ENCODE results near the gene NKTR. TPM values are rescaled to one million over a fixed set of nuclear protein-coding genes. Genes with fewer than 3 reads are reported as not detected.

The NKTR gene
- total and polyA plus RNA-seq, 2 of the 13 experiments (the other 11 are each of a cell fraction or from before 2014, with no cell fraction given) = 41.3 to 59.6 TPM

- no peak for TF ChIP-seq NR3C1 (CRISPR knock-in tag; IDR thresholded peaks at IDR 0.05)
- 0 out of 2 replicates have a peak, but pooled peaks have one; percentile 89 for TF ChIP-seq ZBTB46 (CRISPR knock-in tag; IDR thresholded peaks at IDR 0.05; ENCODE audit: borderline replicate concordance)
- no peak for TF ChIP-seq ZNF780A (CRISPR knock-in tag; IDR thresholded peaks at IDR 0.05)
- no peak for TF ChIP-seq HOXA9 (CRISPR knock-in tag; IDR thresholded peaks at IDR 0.05; ENCODE audit: borderline replicate concordance)
- TF ChIP-seq YY1 (IDR thresholded peaks at IDR 0.05; ENCODE audit: insufficient read depth, insufficient replicate concordance, low read depth, low read length) = no peak
- no peak for TF ChIP-seq ATF7 (IDR thresholded peaks at IDR 0.05)
- no peak for TF ChIP-seq ATF7 (CRISPR knock-in tag; IDR thresholded peaks at IDR 0.05)
- TF ChIP-seq ETV6 (CRISPR knock-in tag; conservative IDR thresholded peaks at IDR 0.05) = no peak
- no peak; the same call in 1 of the 2 replicates for TF ChIP-seq ATF1 (CRISPR knock-in tag; IDR thresholded peaks at IDR 0.05)
- TF ChIP-seq SKIL (CRISPR knock-in tag; IDR thresholded peaks at IDR 0.05; ENCODE audit: borderline replicate concordance) = no peak
- no peak for TF ChIP-seq ZNF670 (CRISPR knock-in tag; IDR thresholded peaks at IDR 0.05; ENCODE audit: borderline replicate concordance)
- peak; percentile 74; the same call in 1 of the 2 replicates for TF ChIP-seq BATF2 (CRISPR knock-in tag; IDR thresholded peaks at IDR 0.05)
- no peak for TF ChIP-seq PBX2 (CRISPR knock-in tag; IDR thresholded peaks at IDR 0.05)
- no peak for TF ChIP-seq ZMYM2 (CRISPR knock-in tag; IDR thresholded peaks at IDR 0.05)
- no peak for TF ChIP-seq CENPT (CRISPR knock-in tag; IDR thresholded peaks at IDR 0.05; ENCODE audit: low read depth)
- TF ChIP-seq SP140L (CRISPR knock-in tag; IDR thresholded peaks at IDR 0.05; ENCODE audit: borderline replicate concordance) = no peak
- TF ChIP-seq PRPF4 (IDR thresholded peaks at IDR 0.05; ENCODE audit: low read depth, low read length, poor library complexity, severe bottlenecking) = no peak
- TF ChIP-seq ZNF354B (CRISPR knock-in tag; IDR thresholded peaks at IDR 0.05) = no peak
- no peak for TF ChIP-seq ZSCAN25 (CRISPR knock-in tag; IDR thresholded peaks at IDR 0.05)
- peak; percentile 81; the same call in 1 of the 2 replicates for TF ChIP-seq MXD4 (CRISPR knock-in tag; IDR thresholded peaks at IDR 0.05)
- TF ChIP-seq PRMT3 (CRISPR knock-in tag; IDR thresholded peaks at IDR 0.05; ENCODE audit: borderline replicate concordance, low read depth) = 0 out of 2 replicates have a peak, but pooled peaks have one; percentile 52
- TF ChIP-seq BRF2 (CRISPR knock-in tag; IDR thresholded peaks at IDR 0.05) = peak; percentile 86; the same call in 1 of the 2 replicates
- 0 out of 2 replicates have a peak, but pooled peaks have one; percentile 22 for TF ChIP-seq ATF7-NPFF (CRISPR knock-in tag; IDR thresholded peaks at IDR 0.05; ENCODE audit: low read depth)
Observed at GRCh38 chr3:42581709-42582473, 18.6 kb upstream of the NKTR start, which contains the start of gene SEC22C (continued).
